Chondrocyte (in vitro differentiated cells): ENCODE data around the gene ELK3. TPM values are rescaled to one million over a fixed set of nuclear protein-coding genes. Genes with fewer than 3 reads are reported as not detected.
"Not testable (repeated sequence)": the region's sequence is repeated elsewhere in the genome, so short reads cannot be mapped to it uniquely, and the experiment has no call there.

Source experiments
- DNase-seq: peaks from one replicate; pipeline ENCODE4 v3.0.0; 2021; ENCODE audit warnings: mixed read lengths, low spot score
- H3K27ac Mint-ChIP-seq: one replicate; pipeline ENCODE4 v1.8.0; 2021; ENCODE audit warnings: mild to moderate bottlenecking, moderate library complexity, mixed read lengths; ENCODE audit not compliant: unreplicated experiment
- H3K27me3 Mint-ChIP-seq: 2 replicates; pipeline ENCODE4 v1.8.0; 2021; ENCODE audit warnings: low read depth, mixed read lengths
- H3K36me3 Mint-ChIP-seq: 2 replicates; pipeline ENCODE4 v1.8.0; 2021; ENCODE audit warnings: low read depth, mixed read lengths
- H3K4me1 Mint-ChIP-seq: 2 replicates; pipeline ENCODE4 v1.8.0; 2021; ENCODE audit warnings: low read depth, mild to moderate bottlenecking, mixed read lengths
- H3K4me3 Mint-ChIP-seq: one replicate; pipeline ENCODE4 v1.8.0; 2021; ENCODE audit warnings: mild to moderate bottlenecking, moderate library complexity, mixed read lengths; ENCODE audit not compliant: unreplicated experiment
- H3K9me3 Mint-ChIP-seq: 2 replicates; pipeline ENCODE4 v1.8.0; 2021; ENCODE audit warnings: low read depth, mixed read lengths
- total RNA-seq: library from RNA; stranded (reverse); gene quantifications from 3 replicates; pipeline ENCODE4 v1.2.1, GENCODE V29; 2021
- TF ChIP-seq, protein P1 (sequence below): fragments of 200-600 bp; sonication (generic); IDR thresholded peaks from 2 replicates; pipeline ENCODE4 v1.5.0; 2021; ENCODE audit warnings: antibody characterized with exemption, mild to moderate bottlenecking, moderate library complexity

The ELK3 gene
- total RNA-seq, 1 donor from 2014 or later: 38.8 TPM

DNA sequence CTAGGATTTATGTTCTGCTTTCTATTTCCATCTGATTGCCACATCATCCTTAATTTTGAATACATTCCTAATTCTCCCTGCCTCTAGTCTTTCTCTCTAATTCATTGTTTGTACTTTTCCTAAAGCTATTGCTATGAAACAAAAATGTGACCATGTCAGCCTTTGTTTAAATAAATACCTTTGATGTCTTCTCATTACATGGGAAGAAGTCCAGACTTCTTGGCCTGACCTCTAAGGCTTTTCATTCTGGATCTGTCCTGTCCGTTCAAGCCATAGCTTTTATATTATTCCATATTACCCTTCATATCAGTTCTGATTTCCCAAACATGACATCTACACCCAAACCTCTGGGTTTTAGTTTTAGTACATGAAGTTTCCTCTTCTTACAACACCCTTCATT is 114.7 kb downstream of the ELK3 start:
- Mint-ChIP-seq H3K27ac (no peak overlapping the region), H3K27me3 (no peaks in the 10 kb centered on the region), H3K9me3 (no peaks in the 10 kb centered on the region), H3K4me1 (peaks cover 6% of the 10 kb centered on the region), H3K36me3 (peaks cover 1% of the 10 kb centered on the region), H3K4me3 (no peak overlapping the region)
- TF ChIP-seq, protein P1, sequence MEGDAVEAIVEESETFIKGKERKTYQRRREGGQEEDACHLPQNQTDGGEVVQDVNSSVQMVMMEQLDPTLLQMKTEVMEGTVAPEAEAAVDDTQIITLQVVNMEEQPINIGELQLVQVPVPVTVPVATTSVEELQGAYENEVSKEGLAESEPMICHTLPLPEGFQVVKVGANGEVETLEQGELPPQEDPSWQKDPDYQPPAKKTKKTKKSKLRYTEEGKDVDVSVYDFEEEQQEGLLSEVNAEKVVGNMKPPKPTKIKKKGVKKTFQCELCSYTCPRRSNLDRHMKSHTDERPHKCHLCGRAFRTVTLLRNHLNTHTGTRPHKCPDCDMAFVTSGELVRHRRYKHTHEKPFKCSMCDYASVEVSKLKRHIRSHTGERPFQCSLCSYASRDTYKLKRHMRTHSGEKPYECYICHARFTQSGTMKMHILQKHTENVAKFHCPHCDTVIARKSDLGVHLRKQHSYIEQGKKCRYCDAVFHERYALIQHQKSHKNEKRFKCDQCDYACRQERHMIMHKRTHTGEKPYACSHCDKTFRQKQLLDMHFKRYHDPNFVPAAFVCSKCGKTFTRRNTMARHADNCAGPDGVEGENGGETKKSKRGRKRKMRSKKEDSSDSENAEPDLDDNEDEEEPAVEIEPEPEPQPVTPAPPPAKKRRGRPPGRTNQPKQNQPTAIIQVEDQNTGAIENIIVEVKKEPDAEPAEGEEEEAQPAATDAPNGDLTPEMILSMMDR: no peak
- DNase-seq: no peak

DNA sequence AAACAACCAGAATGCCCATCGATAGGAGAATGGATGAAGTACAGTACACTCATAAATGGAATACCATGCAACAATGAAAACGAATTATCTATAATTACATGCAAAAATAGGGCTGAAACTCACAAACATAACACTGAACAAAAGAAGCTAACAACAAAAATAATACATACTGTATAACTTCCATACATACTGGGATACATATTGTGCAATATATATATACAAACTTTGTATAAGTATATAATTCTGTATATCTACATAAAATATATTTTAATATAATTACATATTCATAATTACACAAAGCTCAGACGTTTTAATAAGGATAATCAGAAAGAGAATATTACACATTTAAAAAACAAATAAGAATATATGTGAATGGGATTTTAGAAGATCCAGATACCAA is 115.9 kb downstream of the ELK3 start:
- no peaks in the 10 kb centered on the region for H3K27me3 Mint-ChIP-seq
- H3K27ac Mint-ChIP-seq: no peak overlapping the region
- peaks cover 13% of the 10 kb centered on the region for H3K4me1 Mint-ChIP-seq
- no peak for DNase-seq
- H3K9me3 Mint-ChIP-seq: no peaks in the 10 kb centered on the region
- no peak overlapping the region for H3K4me3 Mint-ChIP-seq
- H3K36me3 Mint-ChIP-seq: peaks cover 1% of the 10 kb centered on the region
- TF ChIP-seq, protein P1: no peak

DNA sequence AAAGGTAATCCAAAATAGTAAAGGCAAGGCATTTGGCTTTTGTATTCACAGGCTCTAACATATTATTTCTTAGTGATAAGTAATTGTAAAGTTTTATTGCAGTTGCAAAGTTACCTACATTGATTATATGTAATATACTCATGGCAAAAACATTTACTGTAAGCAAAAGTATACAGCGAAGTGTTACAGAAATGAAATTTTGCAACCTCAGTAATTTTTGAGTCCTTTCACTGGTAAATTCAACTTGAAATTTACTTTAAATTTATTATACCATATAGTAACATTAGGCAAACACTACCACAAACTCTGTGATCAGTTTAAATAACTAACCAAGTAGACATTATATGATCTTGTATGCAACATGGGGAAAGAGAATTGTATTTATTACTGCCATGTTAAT is 117.0 kb downstream of the ELK3 start:
- Mint-ChIP-seq H3K9me3 (no peaks in the 10 kb centered on the region), H3K27ac (no peak overlapping the region), H3K4me3 (no peak overlapping the region), H3K27me3 (no peaks in the 10 kb centered on the region), H3K4me1 (peaks cover 21% of the 10 kb centered on the region), H3K36me3 (peaks cover 1% of the 10 kb centered on the region)
- no peak for DNase-seq
- TF ChIP-seq, protein P1: no peak

DNA sequence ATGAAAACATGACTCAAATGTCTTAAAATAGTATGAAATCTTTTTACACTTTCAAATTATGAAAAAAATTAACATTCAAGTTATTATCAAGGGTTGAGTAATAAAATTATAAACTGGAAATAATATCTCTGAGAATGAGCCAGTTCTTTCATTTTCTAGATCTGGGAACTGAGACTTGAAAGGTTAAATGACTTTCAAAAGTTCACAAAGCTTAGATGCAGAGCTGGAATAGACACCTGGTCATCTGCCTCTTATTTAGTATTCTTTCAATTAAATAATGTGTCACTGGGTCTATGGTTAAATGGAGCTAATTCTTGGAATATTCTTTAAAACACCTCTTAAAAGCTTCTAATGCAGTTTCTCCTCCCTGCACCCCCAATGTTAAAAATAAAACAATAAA is 119.4 kb downstream of the ELK3 start:
- Mint-ChIP-seq H3K27me3 (no peaks in the 10 kb centered on the region), H3K36me3 (peaks cover 3% of the 10 kb centered on the region), H3K27ac (peak overlapping the region; percentile 41), H3K4me3 (no peak overlapping the region), H3K4me1 (peaks cover 21% of the 10 kb centered on the region), H3K9me3 (no peaks in the 10 kb centered on the region)
- DNase-seq: no peak
- TF ChIP-seq, protein P1: no peak

DNA sequence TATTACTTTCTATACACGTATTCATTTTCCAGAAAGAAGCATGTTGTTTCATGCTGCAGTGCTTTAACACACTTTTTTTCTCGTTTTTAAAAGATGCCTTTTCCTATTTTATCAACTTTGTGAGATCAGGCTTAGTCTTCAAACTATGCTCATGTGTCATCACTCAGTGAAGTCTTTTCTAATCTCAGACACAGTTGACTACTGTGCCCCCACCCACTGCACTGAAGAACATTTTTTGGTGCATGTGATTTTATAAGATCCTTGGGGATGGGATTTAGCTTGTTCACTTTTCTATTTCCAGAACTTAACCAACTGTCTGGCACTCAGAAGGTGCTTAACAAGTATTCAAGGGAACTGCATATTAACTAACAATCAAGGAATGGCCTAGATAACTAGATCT is 120.5 kb downstream of the ELK3 start:
- TF ChIP-seq, protein P1: no peak
- no peak overlapping the region for H3K4me3 Mint-ChIP-seq
- no peak for DNase-seq
- peak overlapping the region; percentile 73 for H3K27ac Mint-ChIP-seq
- H3K36me3 Mint-ChIP-seq: peaks cover 3% of the 10 kb centered on the region
- no peaks in the 10 kb centered on the region for H3K27me3 Mint-ChIP-seq
- H3K4me1 Mint-ChIP-seq: peaks cover 16% of the 10 kb centered on the region
- H3K9me3 Mint-ChIP-seq: no peaks in the 10 kb centered on the region

DNA sequence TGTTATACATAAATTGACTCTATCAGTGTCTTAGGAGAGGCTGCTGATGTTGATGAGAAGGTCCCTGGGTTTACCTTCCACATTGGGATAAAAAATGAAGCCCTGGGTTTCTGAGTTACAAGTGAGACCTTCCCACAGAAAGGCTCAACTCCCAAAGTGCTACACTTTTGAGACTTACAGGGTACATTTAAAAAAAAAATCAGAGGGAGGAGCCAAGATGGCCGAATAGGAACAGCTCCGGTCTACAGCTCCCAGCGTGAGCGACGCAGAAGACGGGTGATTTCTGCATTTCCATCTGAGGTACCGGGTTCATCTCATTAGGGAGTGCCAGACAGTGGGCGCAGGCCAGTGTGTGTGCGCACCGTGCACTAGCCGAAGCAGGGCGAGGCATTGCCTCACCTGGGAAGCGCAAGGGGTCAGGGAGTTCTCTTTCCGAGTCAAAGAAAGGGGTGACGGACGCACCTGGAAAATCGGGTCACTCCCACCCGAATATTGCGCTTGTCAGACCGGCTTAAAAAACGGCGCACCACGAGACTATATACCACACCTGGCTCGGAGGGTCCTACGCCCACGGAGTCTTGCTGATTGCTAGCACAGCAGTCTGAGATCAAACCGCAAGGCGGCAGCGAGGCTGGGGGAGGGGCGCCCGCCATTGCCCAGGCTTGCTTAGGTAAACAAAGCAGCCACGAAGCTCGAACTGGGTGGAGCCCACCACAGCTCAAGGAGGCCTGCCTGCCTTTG is 121.7 kb downstream of the ELK3 start:
- H3K27me3 Mint-ChIP-seq, H3K9me3 Mint-ChIP-seq, DNase-seq, H3K36me3 Mint-ChIP-seq: not testable (repeated sequence)
- Mint-ChIP-seq H3K4me1 (peaks cover 16% of the 10 kb centered on the region), H3K27ac (peak overlapping the region; percentile 97), H3K4me3 (peak overlapping the region; percentile 92)

DNA sequence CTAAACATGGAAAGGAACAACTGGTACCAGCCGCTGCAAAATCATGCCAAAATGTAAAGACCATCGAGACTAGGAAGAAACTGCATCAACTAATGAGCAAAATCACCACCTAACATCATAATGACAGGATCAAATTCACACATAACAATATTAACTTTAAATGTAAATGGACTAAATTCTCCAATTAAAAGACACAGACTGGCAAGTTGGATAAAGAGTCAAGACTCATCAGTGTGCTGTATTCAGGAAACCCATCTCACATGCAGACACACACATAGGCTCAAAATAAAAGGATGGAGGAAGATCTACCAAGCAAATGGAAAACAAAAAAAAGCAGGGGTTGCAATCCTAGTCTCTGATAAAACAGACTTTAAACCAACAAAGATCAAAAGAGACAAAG is 123.6 kb downstream of the ELK3 start:
- not testable (repeated sequence) for H3K4me3 Mint-ChIP-seq, H3K36me3 Mint-ChIP-seq, H3K27ac Mint-ChIP-seq, DNase-seq, H3K9me3 Mint-ChIP-seq, H3K27me3 Mint-ChIP-seq
- H3K4me1 Mint-ChIP-seq: peaks cover 16% of the 10 kb centered on the region
